C4-2B (cell line): ENCODE data around the gene IL23A.

Experiments
- ZFX ChIP-seq: fragments of 450-650 bp; IDR thresholded peaks from 2 replicates; pipeline ENCODE4 v1.6.1; 2017
- TF ChIP-seq, protein P1 (sequence below): fragments of 450-650 bp; conservative IDR thresholded peaks from 2 replicates; pipeline ENCODE4 v1.5.1; 2017; ENCODE audit warnings: mild to moderate bottlenecking

DNA sequence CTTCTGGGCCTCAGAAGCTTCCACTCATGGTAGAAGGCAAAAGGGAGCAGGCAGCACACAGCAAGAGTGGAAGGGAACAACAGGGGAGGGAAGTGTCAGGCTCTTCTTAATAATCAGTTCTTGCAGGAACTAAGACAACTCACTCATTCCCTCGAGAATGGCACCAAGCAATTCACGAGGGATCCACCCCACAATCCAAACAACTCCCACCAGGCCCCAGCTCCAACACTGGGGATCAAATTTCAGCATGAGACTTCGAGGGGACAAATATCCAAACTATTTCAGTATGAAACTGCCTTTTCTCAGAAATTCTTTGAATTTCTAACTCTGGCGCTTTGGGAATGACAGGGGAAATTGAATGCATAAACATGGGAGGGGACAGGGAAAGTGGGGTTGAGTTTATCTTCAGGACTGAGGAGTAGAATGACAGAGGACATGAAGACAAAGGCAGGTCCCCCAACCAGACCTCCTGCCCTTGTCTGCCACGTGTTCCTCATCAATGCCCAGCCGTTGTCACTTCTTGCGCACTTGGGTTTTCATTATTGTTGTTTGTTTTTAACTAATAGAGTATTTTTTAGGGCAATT lies 48.6 kb downstream of the IL23A start:
- TF ChIP-seq, protein P1, sequence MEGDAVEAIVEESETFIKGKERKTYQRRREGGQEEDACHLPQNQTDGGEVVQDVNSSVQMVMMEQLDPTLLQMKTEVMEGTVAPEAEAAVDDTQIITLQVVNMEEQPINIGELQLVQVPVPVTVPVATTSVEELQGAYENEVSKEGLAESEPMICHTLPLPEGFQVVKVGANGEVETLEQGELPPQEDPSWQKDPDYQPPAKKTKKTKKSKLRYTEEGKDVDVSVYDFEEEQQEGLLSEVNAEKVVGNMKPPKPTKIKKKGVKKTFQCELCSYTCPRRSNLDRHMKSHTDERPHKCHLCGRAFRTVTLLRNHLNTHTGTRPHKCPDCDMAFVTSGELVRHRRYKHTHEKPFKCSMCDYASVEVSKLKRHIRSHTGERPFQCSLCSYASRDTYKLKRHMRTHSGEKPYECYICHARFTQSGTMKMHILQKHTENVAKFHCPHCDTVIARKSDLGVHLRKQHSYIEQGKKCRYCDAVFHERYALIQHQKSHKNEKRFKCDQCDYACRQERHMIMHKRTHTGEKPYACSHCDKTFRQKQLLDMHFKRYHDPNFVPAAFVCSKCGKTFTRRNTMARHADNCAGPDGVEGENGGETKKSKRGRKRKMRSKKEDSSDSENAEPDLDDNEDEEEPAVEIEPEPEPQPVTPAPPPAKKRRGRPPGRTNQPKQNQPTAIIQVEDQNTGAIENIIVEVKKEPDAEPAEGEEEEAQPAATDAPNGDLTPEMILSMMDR, result no peak
- no peak for TF ChIP-seq ZFX
